Activated T-cell treated with anti-CD3 and anti-CD28 coated beads, Interleukin-2, amount 50 U/mL, for 48 hours (primary cell): ENCODE measurements around the gene TTC28.
"Not testable (repeated sequence)": the region's sequence is repeated elsewhere in the genome, so short reads cannot be mapped to it uniquely, and the experiment has no call there.

Experiments
- DNase-seq, 2 experiments: peaks; one replicate each; pipeline ENCODE4 v3.0.0-alpha.2; 2020

TTC28 gene

DNA sequence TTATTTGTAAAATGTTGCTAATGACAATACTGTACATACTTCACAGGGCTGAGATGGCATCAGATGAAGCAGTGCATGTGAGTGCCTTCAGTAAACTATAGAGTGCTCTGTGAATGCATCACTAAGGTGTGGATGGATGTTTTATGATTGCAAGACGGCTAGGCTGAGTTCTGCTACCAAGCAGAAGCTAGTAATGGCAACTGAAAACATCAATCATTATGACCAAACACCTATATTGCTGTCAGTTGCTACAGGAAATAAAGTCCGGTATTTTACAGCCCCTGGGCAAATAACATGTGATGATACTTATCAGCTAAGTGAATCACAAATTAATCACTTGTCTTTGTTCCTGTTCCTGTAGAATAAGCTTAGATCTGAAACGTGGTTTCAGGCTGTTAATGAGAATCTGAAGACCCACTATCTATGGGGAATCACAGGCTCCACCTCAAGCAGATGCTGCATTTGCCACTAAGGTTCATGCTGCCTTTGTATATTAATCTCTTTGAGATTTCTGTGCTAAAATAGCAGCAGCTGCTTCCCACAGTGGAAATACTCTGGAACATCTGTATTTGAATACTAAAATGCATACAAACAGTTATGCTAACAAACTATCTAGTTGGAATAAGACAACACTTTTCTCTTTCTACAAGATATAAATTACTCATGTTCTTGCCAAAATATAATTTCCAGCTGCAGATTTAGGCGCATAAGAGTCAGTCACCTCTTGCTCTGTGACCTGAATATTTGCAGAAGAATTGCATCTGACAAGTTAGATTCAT, 506.6 kb downstream of the TTC28 start:
- DNase-seq = no peak

DNA sequence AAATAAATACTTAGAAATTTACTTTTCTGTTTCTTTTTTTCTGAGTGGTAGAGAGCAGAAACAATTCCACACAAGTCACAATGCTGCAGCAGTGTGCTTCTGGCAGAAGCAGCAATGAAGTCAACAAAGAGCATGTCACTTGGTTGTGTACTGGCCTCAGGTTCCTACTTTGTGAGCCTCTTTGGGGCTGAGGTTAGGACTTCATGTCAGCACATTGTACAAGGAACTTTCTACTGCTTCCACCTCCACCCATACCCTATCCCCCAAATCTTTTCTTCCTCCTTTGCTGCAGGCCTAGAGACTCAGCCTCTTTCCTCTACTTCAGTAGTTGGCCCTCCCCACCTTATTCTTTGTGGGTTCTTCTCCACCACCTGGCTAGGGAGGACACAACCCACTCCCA, 507.9 kb downstream of the TTC28 start:
- no peak for DNase-seq

DNA sequence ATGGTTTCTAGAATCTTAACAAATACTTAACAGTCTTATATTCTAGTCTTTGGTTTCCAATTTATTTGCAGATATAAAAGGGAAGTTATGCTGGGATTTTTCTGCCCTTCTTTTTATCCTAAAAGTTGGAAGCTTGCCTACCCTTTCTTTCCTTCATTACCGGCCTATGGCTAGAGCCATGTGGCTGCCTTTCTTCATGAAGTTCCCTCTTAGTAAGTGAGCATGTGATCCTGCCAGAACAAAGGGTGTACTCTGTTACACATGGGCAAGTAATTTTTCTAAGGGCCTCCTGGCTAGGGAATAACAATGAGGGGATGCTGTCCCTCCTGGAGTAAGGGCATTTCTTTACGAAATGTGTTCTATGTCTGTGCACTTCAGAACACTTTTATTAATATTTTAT, 508.5 kb downstream of the TTC28 start:
- DNase-seq = no peak

DNA sequence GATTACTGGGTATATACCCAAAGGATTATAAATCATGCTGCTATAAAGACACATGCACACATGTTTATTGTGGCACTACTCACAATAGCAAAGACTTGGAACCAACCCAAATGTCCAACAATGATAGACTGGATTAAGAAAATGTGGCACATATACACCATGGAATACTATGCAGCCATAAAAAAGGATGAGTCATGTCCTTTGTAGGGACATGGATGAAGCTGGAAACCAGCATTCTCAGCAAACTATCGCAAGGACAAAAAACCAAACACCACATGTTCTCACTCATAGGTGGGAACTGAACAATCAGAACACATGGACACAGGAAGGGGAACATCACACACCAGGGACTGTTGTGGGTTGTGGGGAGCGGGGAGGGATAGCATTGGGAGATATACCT, 510.3 kb downstream of the TTC28 start:
- not testable (repeated sequence) for DNase-seq

DNA sequence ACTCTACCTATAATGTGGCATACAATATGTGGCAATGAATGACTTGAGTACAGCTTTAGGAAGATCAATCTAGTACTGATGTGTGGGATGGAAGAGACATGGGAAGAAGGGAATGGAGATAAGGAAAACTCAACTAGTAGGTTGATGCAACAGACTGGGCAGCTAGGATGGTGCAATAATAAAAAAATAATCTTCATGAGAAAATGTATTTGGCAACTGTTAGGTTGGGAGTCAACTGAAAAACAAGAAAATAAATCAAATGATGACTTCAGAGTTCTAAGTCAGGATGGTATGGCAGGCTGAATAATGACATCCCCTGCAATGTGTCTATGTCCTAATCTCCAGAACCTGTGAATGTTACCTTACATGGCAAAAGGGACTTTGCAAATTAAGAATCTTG, 523.8 kb downstream of the TTC28 start:
- no peak for DNase-seq

DNA sequence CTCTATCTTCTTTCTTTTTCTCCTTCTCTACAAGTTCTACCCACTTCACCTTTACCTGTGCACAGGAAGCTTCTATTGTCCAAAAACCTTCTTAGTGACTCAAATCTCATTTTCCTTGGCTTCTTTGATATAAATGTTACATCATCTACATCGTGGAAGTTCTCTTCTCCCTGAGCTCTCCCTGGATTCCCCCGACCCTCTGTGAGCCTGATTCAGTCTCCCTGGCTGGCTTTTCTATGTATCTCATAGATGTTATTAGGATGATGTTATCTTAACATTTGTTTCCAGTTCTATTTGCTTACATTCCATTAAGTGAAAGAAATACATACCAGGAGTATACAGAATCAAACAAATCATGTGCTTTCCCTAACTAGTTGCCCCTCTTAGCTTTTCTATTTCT, 524.8 kb downstream of the TTC28 start:
- no peak for DNase-seq

DNA sequence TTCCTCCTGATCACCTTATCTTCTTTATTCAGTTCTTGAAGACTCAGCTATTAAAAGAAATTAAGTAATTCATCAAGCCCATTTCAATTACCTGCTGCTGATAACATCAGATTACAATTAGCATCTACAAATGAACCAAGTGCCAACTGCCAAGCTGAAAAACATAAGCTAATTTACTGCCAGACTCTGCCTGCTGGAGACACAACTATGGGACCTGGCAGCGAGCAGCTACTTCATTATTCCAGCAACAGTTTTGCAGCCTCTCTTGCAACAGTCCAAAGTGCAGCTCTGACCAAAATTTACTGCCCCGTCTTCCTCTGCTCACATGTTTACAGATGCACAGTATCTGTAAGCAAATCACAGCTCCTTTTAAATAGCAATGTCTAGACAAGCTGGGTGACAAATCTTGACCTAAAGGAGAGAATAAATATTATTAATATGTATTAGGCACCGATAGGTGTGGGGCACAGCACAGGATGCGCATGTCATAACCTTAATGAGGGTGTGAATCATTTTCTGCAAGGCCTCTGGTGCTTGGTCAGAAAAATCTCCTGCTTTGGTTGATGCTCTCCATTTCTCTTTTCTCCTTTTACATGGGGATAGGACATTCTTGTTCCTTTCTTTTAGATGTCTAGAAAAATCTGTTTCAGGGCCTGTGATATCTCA, 528.4 kb downstream of the TTC28 start:
- no peak for DNase-seq

DNA sequence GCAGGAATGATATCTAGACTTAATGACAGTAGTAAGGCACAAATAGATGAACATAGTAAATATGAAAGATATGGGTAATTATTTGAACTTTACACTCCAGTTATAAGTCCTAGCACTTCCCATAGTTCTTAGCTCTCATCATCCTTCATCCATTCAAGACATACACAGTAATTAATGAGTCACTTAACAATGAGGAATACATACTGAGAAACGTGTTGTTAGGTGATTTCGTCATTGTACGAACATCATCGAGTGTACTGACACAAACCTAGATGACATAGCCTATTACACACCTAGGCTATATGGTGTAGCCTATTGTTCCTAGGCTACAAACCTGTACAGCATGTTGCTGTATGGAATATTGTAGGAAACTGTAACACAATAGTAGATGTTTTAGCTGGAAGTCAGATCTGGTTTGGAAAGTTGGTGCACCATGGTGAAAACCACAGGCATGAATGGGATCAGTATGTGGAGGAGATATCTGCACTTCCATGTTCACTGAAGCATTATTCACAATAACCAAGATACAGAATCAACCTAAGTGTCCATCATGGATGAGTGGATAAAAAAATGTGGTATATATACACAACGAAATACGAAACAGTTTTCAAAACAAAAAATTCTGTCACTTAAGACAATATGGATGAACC, 530.7 kb downstream of the TTC28 start:
- no peak for DNase-seq

DNA sequence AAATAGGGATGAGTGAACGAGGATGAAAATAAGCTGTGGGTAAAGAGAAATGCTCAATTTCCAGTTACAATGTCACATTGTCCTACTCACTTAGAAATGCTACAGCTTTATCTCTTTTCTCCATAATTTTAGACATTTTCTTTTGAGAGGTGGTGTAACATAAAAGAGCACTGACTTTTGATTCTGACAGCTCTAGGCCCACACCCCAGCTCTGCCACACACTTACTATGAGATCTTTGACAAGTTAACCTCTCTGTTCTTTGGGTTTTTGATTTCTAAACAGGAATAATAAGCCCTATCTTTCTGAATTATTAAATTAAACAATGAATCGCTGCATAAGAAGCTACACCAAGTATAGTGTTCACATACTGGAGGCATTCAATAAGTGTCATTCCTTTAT, 532.2 kb downstream of the TTC28 start:
- no peak for DNase-seq

DNA sequence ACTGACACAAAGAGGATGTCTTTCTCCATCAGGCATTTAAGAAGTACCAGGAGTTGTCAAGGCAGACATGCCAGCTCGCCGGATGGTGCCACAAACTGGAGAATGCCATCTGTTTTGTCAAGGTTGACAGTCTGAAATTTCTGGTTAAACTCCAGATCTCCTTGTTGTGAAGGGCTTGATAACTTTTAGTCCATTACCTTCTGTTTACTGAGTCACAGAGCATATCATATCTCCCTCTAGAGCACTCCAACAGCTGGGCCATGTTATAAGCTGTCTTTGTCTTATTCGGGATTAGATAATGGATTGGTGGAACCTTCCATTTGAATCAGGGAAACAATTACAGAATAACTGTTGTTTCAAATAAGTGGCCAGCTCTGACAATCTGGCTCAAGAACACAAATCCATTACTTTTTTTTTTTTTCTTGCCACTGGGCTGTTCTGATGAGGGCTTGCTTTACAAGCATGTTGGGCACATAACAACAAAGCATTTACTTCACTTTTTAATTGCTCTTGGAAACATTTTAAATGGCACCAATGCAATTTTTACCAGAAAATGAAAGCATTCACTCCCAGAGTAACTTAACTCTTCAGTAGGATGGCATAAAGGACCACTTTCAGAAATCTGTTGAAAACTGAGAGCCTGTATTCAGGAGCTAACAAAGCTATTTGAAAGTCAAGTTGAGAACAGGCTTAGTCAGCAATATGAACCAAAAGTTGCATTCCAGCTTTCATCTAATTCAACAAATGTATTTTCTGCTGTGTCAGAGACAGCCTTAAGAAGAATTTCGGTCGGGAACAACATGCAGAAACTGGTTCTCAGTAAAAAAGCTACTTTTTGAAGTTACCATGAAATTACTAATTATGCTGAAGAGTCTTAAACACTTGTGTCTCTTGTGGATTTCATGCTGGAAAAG, 533.0 kb downstream of the TTC28 start:
- DNase-seq = no peak

DNA sequence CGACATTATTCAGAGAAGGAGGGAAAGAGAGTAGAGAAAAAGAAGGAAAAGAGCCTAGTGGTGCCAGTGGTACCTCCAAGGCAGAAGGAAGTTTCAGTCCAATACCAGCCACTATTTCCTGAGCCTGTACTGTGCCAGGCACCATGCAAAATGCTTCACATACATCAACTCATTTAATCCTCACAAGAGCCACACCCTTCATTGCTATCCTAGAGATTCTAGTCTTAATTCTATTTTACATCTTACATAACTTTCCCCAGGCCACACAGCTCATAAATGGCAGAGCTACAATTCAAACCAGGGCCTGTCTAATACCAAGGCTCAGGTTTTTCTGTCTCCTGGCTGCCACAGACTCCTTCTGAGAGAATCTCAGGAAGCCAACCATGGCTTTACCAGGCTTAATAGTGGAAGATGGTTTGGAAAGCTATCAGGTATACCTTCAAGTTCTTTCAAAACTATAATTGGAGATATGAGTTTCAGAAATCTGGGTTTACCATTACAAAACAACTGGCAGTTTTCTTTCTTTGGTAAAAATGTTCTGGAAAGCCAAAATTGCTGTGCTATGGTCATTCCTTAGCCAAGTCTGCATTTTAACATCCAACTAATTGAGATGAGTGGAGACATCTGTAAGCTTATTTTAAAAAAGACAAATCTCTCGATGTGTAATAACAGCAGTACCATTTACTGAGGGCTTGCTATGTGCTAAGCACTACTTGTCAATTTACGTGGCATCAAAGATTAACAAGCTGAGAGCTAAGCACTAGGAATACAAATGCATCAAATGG, 535.5 kb downstream of the TTC28 start:
- no peak for DNase-seq

DNA sequence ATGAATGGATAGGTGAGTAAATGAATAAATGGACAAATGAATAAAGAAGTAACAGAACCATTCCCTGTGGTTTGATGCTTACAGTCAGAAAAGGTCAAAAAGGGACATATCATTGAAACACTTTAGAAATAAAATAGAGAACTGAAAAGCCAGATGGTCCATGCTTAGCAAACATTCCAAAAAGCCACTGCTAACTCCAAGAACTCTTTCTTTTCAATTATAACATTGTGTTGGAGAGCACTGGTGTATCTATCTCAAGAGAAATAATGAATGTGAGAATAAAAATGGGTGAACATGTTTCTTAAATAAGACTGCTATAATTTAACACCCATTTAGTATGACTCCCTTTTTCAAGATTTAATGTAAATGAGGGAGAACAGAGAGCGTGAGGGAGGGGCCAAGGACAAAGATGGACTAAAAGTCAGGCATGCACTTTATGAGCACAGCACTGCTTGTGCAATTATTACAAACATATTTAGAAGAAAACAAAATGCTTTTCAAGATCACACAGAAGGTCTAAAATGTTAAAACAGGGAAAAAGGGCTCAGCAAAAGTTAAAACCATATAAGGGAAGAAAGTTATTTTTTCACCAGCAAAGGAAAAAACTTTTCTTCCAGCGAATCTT, 536.3 kb downstream of the TTC28 start:
- no peak for DNase-seq

DNA sequence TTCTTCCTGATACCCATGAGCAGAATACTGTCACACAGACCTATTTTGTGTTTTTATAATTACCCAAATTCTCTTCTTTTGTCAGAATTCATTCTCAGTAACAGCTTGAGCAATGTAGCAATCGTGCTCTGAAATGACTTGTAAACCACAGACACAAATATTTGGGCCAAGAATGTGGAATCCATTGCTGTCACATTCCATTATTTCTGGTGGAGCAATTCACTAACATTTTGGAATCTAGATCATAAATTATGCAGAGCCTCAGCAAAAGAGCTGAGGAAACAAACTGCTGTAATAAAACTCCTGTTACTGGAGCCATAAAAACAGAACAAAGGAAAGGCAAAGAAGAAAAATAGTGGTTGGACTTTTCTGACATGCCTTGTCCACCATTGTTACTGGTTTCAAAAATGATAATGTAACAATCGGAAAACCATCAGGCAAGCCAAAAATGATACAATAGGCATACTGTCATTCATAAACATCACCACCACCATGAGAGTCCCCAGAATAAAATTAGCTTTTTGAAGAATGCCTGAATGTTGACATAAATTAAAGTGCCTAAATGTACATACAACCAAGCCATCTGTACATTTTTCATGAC, 537.2 kb downstream of the TTC28 start:
- no peak for DNase-seq

DNA sequence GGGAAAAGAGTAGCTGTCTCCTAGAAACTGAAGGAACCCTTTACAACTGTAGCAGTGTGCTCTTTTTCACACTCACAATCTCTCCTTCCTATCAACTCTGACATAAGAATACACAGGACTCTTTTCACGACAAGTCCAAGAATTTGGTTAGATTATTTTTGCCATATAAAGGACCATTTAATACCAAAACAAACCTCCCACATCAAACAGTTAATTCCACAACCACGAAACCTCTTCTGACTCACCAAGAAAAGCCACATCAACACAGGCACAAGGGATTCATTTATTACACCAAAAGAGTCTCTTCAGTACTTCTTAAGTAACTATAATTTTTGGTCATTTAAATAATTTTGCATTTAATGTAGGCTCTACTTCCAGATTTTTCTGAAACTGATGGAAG, 538.0 kb downstream of the TTC28 start:
- DNase-seq = no peak

DNA sequence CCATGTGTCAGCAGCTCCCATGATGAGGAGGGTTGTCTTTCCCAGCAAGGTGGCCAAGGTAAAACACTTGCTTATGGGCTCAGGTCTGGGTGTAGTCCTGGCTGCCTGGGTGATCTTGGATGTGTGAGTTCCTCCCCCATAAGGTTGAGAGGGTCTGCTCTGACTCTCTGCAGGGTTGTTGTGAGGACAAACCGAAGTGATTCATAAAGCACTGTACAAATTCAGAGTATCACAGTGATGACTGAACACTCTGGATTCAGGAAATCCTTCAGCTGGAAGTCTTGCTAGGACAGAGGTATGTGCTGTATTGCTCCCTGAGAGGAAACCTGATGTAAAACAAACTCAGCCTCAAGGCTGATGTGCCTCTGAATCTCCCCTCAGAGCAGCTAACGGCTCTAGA, 539.7 kb downstream of the TTC28 start:
- DNase-seq = no peak

DNA sequence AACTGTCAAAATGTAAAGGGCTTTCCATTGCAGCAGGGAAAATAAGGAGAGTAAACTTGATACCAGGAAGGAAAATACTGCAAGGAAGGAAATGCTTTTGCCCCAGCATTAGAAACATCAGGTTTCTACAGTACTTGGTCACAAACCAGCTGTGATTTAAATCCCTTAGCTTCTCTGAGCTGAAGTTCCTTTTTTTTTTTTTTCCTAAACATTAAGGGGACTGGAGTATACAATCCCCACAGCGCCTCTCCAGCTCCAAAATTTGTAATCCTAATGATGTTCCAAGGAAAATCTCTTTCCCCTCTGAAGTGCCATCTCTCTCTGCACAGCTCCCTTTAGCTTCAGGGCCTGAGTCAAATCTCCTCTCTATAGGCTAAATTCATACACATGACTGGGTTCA, 540.1 kb downstream of the TTC28 start:
- DNase-seq = no peak

DNA sequence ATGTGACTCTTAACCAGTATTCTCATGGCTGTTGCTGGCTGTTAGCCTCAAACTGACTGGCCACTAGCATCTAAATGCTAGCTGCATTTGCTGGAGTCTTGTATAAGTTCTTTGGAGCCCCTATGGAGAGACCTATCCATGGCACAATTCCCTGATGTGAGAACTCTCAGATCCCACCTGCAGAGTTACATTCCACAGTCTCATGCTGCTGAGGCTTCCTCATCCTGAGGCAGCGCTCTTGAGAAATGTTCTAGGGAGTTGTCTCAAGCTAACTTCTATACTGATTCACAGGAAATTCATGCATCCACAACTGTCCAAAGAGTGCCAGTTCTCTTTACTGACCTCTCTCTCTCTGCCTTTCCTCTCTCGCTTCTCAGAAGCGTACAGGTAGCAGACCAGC, 542.6 kb downstream of the TTC28 start:
- DNase-seq = no peak

DNA sequence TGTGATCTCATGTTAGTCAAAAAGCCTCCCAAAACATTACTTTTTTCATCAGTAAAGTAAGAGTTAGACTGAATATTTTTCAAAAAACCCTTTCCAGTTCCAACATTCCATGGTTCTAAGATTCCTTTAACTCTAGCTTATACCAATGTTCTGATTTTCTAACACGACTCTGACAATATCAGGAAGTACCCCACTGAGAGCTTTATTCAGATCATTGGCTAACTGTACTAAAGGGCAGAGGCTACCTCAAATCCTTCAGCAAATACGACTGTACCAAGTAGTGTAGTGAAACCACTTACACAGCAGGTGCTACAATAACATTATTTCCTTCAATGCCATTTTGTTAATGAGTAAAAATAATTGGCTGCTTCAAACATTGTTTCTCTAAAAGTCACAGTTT, 547.2 kb downstream of the TTC28 start:
- DNase-seq = no peak

DNA sequence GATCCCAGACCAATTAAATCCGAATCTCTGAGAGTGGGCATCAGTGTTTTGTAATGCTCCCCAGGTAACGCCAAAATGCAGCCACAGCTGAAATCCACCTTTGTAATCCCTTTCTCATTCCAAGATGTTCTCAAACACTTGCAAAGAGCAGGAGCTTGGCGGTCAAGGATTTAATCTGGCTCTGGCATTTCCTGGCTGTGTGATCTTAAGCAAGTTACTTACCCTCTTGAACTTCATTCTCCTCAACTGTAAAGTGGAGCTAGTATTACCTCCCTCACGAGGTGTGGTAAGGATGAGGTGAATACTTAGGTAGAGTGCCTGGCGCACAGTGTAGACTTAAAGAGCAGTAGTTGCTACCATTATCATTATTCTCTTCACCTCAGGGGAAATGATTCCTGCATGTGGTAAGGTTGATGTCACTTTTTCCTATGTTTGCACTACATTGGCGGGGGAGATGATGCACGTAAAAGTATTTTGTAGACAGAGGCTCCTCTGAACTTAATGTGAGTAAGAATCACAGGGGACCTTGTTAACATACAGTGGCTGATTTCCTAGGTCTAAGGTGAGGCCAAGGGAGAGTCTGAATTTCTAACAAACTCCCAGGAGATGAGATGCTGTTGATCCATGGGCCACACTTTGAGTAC, 550.2 kb downstream of the TTC28 start:
- no peak for DNase-seq

DNA sequence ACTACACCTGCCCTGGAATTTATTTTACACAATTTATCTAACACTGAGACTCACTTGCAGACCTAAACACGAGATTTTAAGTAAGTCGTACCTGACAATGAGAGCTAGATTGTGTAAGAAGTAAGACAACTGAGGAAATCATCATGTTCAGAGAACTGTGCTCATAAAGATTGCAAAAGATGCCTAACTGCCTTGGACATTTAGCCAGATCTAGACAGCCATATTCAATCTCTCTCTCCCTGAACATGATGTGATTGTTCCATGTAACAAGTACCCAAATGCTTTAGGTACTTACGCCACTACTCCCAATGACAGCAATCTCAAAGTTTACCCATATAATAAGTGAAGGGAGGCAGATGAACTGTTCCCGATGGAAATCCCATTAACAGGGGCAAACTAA, 550.8 kb downstream of the TTC28 start:
- DNase-seq = no peak

DNA sequence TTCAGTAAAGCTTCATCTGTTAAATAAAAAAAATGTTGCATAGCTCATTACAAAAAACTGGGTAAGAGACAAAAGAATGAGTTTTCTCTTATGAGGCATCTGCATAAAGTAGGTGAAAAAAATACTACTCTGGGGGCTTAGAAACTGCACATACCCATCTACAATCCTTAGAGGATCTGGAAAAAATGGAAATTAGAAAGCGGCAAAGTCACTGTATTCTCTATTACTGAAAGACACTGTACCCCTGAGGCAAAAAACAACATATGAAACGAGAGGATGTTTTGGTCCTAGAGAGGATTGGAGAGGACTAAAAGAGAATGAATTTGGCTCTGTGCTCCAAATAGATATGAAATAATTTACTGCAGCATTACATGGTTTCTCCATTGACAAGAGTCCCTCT, 553.8 kb downstream of the TTC28 start:
- no peak for DNase-seq
